Esophagus muscularis mucosa (tissue), 4 donors: ENCODE results near the gene CCNL1. TPM values are rescaled to one million over a fixed set of nuclear protein-coding genes. Genes with fewer than 3 reads are reported as not detected.

Source experiments
- DNase-seq: peaks from one replicate; pipeline ENCODE4 v3.0.0-alpha.2; 2017; ENCODE audit errors: extremely low spot score
- H3K27ac ChIP-seq, 4 donors: fragments of 200-600 bp; sonication (generic); replicated peaks in 1 of 4; 1 replicate in 3 of 4; 2 replicates in 1 of 4; pipeline ENCODE4 v1.5.1; 2016 to 2019; ENCODE audit warnings: mild to moderate bottlenecking in 1 of 4
- H3K27me3 ChIP-seq, 4 donors: fragments of 200-600 bp; sonication (generic); one replicate each; pipeline versions ENCODE4 v1.5.1 to v1.6.0; 2016 to 2019
- H3K36me3 ChIP-seq, 4 donors: fragments of 200-600 bp; sonication (generic); one replicate each; pipeline ENCODE4 v1.5.1; 2016 to 2019
- H3K4me1 ChIP-seq, 4 donors: fragments of 200-600 bp; sonication (generic); one replicate each; pipeline ENCODE4 v1.5.1; 2016 to 2019
- H3K4me3 ChIP-seq, 4 donors: fragments of 200-600 bp; sonication (generic); 1 replicate in 2 of 4; 2 replicates in 2 of 4; pipeline ENCODE4 v1.5.1; 2016 to 2019; ENCODE audit warnings: mild to moderate bottlenecking in 4 of 4, moderate library complexity in 1 of 4
- H3K9me3 ChIP-seq, 4 donors: fragments of 200-600 bp; sonication (generic); 1 replicate in 3 of 4; 2 replicates in 1 of 4; pipeline ENCODE4 v1.5.1; 2016 to 2019
- CTCF ChIP-seq, 3 experiments: fragments of 200-600 bp in 2 of 3; fragments of 450-650 bp in 1 of 3; sonication (generic) in 2 of 3; IDR thresholded peaks; one replicate each; pipeline ENCODE4 v1.5.1; 2017 to 2019; ENCODE audit warnings: antibody characterized with exemption in 3 of 3, mild to moderate bottlenecking in 2 of 3, moderate library complexity in 1 of 3
- EP300 ChIP-seq: sonication (generic); formaldehyde crosslinking; IDR thresholded peaks from one replicate; pipeline ENCODE4 v1.6.1; 2017; ENCODE audit warnings: antibody characterized with exemption
- POLR2A ChIP-seq: fragments of 450-650 bp; IDR thresholded peaks from one replicate; pipeline ENCODE4 v1.6.1; 2017; ENCODE audit warnings: antibody characterized with exemption, moderate library complexity, mild to moderate bottlenecking, low read depth
- POLR2AphosphoS5 ChIP-seq, 2 donors: sonication (generic); formaldehyde crosslinking; IDR thresholded peaks; one replicate each; pipeline ENCODE4 v1.6.1; 2017; ENCODE audit warnings: antibody characterized with exemption in 2 of 2
- WGBS: methylation state at CpG from one replicate; pipeline ENCODE4 v1.1.5; 2018; 5-methylcytosine and 5-hydroxymethylcytosine counted together
- intact Hi-C: fragments of 100-400 bp; cut with DNase I; formaldehyde crosslinking; loops from one replicate; pipeline ENCODE4 v1.15.1; 2023
- total RNA-seq, 4 donors: library from RNA; depleted of rRNA; stranded (reverse); fragments of >200 nt; gene quantifications; one replicate each; pipeline versions ENCODE4 v1.1.0 to v1.2.1, GENCODE V29; 2016

Gene CCNL1
- total RNA-seq, 4 donors from 2014 or later: 45.3 to 180 (median 77.3) TPM

GRCh38 chr3:157139938-157140534, 19.9 kb downstream of the CCNL1 start:
- DNase-seq: no peak
- WGBS: 83% methylated on average over 8 of the region's 8 CpGs
- no peaks in the 10 kb centered on the region for H3K27me3 ChIP-seq
- no peak for TF ChIP-seq CTCF (IDR thresholded peaks at IDR 0.05)
- no peak for TF ChIP-seq POLR2A
- TF ChIP-seq EP300: no peak
- TF ChIP-seq POLR2AphosphoS5 (IDR thresholded peaks at IDR 0.05): no peak
- H3K36me3 ChIP-seq: peaks cover 8 to 51% (median 30%) of the 10 kb centered on the region in 4 donors
- no peak overlapping the region for H3K4me3 ChIP-seq
- H3K4me1 ChIP-seq: peaks cover 26 to 30% (median 28%) of the 10 kb centered on the region in 4 donors
- H3K27ac ChIP-seq: no peak overlapping the region
- intact Hi-C loops: loop anchor here (5.0 kb wide), 1 partner anchor 463 kb away; no protein-coding TSS in a partner anchor
- no peaks in the 10 kb centered on the region for H3K9me3 ChIP-seq

GRCh38 chr3:157136647-157137387, 23.1 kb downstream of the CCNL1 start:
- intact Hi-C loops: loop anchor here (5.0 kb wide), 1 partner anchor 460 kb away; no protein-coding TSS in a partner anchor
- H3K4me1 ChIP-seq: peaks cover 34 to 48% (median 38%) of the 10 kb centered on the region in 4 donors

GRCh38 chr3:157135671-157136396, 24.1 kb downstream of the CCNL1 start:
- H3K27me3 ChIP-seq: no peaks in the 10 kb centered on the region
- WGBS: 70% methylated on average over 5 of the region's 5 CpGs
- peak overlapping the region in 3 of 4 donors; percentile 21 to 67 (median 36) for H3K27ac ChIP-seq
- H3K36me3 ChIP-seq: peaks cover 0 to 9% (median 2%) of the 10 kb centered on the region in 4 donors
- H3K4me1 ChIP-seq: peaks cover 41 to 57% (median 44%) of the 10 kb centered on the region in 4 donors
- H3K9me3 ChIP-seq: no peaks in the 10 kb centered on the region
- no peak overlapping the region for H3K4me3 ChIP-seq
- no peak for DNase-seq
- intact Hi-C loops: loop anchor here (5.0 kb wide), 1 partner anchor 459 kb away; no protein-coding TSS in a partner anchor
- peak in 1 of 2 donors; percentile 23 for TF ChIP-seq POLR2AphosphoS5 (IDR thresholded peaks at IDR 0.05)
- no peak for TF ChIP-seq CTCF (IDR thresholded peaks at IDR 0.05)
- no peak for TF ChIP-seq EP300

More at GRCh38 chr3:157136647-157137387, 23.1 kb downstream of the CCNL1 start:
- Histone ChIP-seq H3K36me3 (peaks cover 0 to 19% (median 4%) of the 10 kb centered on the region in 4 donors), H3K9me3 (no peaks in the 10 kb centered on the region), H3K27me3 (no peaks in the 10 kb centered on the region), H3K27ac (peak overlapping the region; percentile 21 to 67 (median 41)), H3K4me3 (no peak overlapping the region)
- TF ChIP-seq CTCF (IDR thresholded peaks at IDR 0.05): no peak
- TF ChIP-seq POLR2AphosphoS5 (IDR thresholded peaks at IDR 0.05): no peak
- no peak for TF ChIP-seq EP300
- no peak for TF ChIP-seq POLR2A
- WGBS: 52% methylated on average over 4 of the region's 6 CpGs
- no peak for DNase-seq

- Histone ChIP-seq H3K4me1 (peaks cover 52 to 69% (median 55%) of the 10 kb centered on the region in 4 donors), H3K27ac (peak overlapping the region in 3 of 4 donors; percentile 4 to 67 (median 21)), H3K9me3 (no peaks in the 10 kb centered on the region), H3K27me3 (no peaks in the 10 kb centered on the region), H3K4me3 (no peak overlapping the region), H3K36me3 (peaks cover 0 to 9% (median 2%) of the 10 kb centered on the region in 4 donors)
- 80% methylated on average over 1 of the region's 1 CpG for WGBS
- no peak for TF ChIP-seq POLR2AphosphoS5 (IDR thresholded peaks at IDR 0.05)
- no peak for DNase-seq
- intact Hi-C loops: loop anchor here (5.0 kb wide), 2 partner anchors 457 to 982 kb away; no protein-coding TSS in a partner anchor
Observed at GRCh38 chr3:157134620-157135191, 25.2 kb downstream of the CCNL1 start.
